ENCODE results near the gene PKDREJ. TPM values are rescaled to one million over a fixed set of nuclear protein-coding genes. Genes with fewer than 3 reads are reported as not detected.
"Not testable (repeated sequence)": the region's sequence is repeated elsewhere in the genome, so short reads cannot be mapped to it uniquely, and the experiment has no call there.

Gene PKDREJ, protein sequence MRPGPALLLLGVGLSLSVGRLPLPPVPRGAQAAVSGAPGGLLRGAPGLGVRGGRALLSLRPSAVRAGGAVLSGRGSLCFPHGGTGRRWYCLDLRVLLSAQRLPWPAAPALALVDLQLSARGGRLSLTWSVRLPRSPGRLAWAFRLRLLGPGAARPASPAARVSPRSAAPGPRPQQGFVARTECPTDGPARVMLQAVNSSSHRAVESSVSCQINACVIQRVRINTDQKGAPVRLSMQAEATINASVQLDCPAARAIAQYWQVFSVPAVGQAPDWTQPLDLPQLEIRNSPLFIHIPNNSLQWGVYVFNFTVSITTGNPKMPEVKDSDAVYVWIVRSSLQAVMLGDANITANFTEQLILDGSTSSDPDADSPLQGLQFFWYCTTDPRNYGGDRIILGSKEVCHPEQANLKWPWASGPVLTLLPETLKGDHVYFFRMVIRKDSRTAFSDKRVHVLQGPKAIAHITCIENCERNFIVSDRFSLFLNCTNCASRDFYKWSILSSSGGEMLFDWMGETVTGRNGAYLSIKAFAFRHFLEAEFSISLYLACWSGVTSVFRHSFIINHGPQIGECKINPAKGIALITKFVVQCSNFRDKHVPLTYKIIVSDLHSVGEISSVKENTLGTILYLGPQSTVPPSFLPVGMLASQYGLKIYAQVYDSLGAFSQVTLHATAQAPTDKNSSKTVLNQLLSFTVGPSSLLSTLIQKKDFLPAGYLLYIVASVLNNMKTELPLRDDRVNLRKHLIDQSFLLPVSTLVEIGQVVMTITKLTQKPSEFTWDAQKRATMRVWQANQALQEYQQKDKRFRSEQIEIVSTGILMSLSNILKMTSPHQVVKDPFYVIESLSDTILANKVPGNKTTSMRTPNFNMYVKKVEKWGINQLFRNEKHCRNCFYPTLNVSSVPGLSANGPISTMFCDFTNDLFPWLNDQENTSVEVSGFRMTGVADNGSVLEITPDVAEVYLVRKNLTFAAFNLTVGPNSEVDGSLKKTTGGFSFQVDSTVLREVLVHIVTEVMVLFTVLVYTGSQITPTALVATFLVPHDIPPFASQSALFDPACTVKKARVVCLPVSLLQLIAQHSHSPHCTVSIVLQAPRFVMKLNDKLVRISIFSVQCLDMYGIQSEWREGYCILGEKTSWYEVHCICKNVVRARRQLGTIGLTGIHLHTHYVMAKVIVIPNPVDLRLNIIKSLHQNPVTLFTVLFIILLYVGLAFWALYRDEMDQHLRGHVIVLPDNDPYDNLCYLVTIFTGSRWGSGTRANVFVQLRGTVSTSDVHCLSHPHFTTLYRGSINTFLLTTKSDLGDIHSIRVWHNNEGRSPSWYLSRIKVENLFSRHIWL (N-terminal part only)
- total RNA-seq (2014; rRNA removed; shearing (Covaris generic)): not detected in 2 replicates

DNA sequence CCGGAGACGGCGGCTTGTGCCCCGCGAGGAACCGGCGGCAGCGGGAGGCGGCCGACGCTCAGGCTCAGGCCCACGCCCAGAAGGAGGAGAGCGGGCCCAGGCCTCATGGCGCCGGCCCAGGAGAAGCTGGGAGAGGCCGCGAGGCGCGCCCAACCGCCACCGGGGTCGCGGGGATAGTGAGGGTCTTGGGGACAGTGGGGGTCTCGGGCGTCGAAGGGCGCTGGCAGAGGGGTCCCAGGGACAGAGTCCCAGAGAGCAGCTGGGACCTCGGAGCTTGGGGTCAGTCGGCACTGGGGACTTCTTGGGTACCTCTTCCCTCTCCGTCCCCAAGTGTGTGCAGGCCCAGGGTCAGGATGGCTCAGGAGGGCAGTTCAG lies at the start of gene PKDREJ:
PKDREJ (minus strand) TSS at position 128 of the 375 bp plus-strand sequence; CDS start at position 107, 21 bp downstream.
- no peak for DNase-seq (ENCODE audit: low read depth)

DNA sequence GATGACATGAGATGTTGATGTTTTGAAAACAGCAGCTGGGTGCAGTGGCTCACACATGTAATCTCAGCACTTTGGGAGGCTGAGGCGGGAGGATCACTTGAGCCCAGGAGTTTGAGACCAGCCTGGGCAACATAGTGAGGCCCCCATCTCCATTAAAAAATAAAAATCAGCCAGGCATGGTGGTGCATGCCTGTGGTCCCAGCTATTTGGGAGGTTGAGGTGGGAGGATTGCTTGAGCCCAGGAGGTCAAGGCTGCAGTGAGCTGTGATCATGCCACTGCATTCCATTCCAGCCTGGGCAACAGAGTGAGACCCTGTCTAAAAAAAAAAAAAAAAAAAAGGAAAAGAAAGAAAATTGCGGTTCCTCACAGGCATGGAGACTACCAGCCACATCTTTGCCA lies 49.7 kb upstream of the PKDREJ start:
- DNase-seq (ENCODE audit: low read depth): not testable (repeated sequence)

DNA sequence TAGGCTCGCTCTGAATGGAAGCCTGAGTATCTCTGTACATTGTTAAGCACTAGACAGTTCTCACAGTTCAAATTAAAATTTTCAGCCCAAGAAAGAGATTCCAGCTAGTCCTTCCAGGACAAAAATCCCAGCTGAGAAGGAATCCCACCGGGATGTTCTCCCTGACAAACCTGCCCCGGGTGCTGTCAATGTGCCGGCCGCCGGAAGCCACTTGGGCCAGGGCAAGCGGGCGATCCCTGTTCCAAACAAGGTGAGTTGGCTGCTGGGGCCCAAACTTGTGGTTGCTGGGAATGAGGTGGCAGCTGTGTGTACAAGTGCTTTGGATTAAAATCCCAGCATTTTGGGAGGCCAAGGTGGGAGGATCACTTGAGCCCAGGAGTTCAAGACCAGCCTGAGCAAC lies 48.9 kb upstream of the PKDREJ start:
- no peak for DNase-seq (ENCODE audit: low read depth)

DNA sequence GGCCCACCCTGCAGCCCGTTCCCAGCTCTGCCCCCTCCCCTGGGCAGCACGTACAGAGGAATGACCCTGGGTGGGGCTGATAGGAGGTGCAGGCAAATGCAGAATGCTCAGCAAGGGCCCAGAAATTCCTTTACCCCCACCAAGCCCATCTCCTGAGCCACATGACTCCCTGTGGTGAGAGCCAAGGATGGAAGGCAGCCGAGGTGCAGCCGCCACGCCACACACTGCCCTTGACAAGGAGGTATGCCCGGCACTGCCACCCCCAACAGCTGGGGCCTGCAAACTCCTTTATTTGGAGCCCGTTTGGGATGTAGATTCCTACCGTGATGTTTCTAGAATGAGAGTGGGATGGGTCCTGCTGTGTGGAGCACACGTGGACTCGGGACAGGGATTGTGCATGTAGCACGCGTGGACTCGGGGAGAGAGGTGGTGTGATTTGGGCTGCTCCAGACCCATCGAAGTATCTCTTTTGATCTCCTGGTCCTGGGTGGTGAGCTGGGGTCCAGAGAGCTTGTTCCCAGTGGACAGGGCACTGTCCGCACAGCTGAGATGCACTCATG lies 46.5 kb upstream of the PKDREJ start:
- DNase-seq (ENCODE audit: low read depth): no peak

DNA sequence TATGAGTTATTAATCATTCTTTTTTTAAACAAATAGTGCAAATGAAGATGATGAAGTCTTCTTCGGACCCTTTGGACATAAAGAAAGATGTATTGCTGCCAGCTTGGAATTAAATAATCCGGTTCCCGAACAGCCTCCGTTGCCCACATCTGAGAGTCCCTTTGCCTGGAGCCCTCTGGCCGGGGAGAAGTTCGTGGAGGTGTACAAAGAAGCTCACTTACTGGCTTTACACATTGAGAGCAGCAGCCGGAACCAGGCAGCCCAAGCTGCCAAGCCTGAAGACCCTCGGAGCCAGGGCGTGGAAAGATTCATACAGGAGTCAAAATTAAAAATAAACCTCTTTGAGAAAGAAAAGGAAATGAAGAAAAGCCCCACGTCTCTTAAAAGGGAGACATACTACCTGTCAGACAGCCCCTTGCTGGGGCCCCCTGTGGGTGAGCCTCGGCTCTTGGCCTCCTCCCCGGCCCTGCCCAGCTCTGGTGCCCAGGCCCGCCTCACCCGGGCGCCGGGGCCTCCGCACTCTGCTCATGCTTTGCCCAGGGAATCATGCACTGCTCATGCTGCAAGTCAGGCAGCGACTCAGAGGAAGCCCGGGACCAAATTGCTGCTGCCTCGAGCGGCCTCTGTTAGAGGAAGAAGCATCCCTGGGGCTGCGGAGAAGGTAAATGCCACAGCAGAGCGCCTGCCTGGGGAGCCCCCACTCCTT lies 45.3 kb upstream of the PKDREJ start:
- DNase-seq (ENCODE audit: low read depth): no peak

DNA sequence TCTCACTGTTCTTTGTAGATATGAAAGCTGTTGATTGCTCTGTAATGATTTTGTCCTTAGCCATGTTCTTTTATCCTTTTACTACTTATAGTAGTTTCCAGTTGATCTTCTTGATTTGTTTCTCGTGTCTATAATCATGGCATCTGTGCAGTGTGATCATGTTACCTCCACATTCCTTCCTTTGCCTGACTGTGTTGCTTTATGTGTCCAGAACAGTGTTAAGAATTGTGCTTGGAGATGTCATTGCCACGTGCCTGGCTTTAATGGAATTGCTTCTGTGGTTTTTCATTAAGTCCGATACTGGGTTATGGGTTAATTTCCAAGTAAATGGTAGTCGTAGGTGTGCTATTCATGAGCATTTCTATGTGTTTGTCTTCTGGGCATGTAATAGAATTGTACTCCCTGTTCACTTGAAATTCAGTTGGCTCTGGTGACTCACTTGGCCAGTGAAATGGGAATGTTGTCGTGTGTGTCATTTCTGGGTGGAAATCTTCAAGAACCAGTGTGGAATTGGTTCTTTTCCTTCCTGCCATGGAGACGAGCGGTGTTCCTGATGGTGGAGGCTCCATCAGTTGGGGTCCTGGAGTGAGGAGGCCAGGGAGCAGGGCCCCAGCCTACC lies 40.3 kb upstream of the PKDREJ start:
- no peak for DNase-seq (ENCODE audit: low read depth)

DNA sequence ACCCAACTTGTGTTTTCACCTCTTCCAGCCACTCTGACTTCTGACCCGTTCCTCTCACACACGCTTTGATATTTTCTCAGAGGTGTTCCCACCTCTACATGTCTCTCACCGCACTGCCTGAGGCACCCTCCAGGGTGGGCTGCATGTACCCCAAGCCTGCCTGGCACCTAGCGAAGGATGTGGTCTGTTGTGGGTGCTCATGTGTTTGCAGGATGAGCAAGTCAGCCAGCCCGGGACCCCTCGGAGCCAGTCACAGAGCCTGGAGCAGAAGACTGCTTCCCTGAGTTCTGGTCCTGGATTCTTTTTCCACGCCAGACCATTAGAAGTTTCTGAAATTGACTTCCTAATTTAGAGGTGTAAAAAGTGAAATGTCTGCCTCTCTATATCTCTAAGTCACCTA lies 37.3 kb upstream of the PKDREJ start:
- DNase-seq (ENCODE audit: low read depth): no peak

DNA sequence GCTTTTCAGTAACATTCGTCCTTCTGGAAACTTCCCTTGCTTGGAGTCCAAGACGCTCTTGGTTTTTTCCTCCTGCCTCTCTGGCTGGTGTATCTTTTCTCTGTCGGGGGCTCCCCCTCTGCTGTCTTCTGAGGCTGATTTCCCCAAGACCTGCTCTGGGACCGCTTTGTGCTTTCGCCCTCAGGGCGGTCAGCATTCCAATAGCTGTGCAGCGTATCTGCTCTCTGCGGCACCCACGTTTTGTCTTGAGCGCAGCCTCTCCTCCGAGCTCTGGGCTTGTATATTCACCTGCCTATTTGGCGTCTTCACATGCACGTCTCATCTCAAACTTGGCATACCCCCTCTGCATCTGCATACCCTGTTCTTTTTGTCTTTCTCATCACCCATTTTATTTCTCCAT lies 36.0 kb upstream of the PKDREJ start:
- DNase-seq (ENCODE audit: low read depth): no peak

DNA sequence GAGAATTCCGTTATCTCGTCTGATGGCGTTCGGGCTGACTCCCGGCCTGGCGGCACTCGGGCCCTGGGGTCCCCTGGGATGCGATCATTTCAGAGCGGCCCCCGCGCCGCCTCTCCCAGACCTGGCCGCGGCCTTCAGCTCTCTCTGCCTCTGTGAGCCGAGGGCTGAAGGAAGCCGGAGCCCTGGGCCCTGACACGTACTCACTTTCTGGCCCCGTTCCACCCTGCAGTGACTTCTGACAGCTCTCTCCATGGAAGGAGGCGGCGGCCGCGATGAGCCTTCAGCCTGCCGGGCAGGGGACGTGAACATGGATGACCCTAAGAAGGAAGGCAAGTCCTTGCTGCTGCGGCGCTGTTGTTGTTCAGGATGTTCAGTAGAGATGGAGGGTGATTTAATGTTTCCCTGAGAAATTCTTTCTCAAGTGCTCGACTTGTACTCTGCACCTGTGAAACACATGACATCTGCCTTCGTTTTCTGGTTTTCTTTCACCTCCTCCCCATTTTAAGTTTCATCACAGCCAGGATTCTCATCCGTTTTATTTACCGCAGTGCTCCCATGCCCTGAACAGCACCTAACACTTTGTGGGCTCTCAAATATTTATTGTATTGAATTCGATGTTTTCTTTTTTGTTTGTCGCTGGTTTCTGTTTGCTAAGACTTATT lies 34.1 kb upstream of the PKDREJ start:
- peak; percentile 69 for DNase-seq (ENCODE audit: low read depth)

DNA sequence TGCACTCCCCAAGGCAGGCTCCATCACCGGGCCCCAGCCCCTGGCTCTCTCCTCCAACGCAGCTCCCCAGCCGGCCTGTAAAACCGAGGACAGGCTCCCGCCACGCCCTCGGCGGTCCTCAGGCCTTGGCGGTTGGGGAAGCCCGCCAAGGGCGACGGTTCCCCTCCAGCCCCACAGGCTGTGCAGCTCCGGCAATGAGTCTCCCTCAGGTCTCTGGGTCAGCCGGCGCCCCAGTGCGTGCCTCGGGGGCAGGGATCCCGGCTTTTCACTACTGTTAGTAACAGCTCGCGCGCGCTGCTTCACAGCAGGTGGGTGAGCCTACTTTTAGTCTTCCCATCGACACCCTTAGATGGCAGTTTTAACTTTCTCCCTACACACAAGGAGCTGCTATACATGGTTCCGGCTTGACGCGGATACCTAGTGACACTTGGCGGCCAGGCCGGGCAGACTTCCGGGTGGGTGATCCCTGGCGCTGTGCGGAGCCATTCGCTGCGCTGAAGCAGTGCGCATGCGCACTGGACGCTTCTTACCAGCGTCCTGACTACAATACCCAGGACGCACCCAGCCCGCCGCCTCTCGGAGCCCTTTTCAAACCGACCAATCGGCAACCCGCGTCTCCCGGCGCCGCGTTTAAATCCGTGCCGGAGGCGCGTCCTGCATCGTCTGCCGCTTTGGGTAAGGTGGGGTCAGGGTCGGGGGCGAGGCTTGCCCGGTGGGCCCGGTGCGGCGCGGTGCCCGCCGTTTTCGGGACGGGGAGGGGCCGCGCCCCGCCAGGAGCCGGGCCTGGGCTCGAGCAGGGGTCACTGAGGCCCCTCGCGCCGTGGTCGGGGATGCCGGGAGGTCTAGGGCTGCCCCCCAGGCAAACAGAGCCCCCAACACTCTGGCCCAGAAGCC lies 33.4 kb upstream of the PKDREJ start, which contains the start of gene GTSE1:
GTSE1 (plus strand) TSS at position 614 of the 894 bp plus-strand sequence. CDS start 531 bp downstream, outside the sequence.
- DNase-seq (ENCODE audit: low read depth): peak; percentile 99

DNA sequence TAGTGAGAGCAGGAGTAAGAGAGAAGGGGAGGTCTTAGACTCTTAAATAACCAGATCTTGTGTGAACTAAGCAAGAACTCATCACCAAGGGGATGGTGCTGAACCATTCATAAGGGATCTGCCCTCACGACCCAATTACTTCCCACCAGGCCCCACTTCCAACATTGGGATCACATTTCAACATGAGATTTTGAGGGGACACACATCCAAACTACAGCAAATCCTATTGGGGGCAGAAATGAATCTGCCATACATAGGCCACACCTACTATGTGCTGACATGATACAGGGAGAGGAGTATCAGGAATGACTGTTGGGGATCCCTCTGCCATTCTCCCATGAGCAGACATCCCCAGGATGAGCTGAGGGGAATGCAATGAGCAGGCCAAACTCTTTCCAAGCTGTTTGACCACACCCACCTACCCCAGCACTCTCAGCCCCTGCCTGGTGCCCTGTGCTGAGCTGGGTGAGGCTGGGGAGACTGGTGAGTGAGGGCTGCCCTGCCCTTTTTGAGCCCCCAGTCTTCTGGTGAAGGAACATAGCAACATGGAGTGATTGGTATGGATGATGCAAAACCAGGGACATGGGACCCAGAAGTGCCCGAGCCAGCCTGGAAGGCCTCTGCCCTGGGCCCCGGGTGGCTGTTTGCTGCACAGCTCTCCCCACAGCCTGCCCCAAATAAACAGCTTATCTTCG lies 32.3 kb upstream of the PKDREJ start:
- DNase-seq (ENCODE audit: low read depth): no peak

DNA sequence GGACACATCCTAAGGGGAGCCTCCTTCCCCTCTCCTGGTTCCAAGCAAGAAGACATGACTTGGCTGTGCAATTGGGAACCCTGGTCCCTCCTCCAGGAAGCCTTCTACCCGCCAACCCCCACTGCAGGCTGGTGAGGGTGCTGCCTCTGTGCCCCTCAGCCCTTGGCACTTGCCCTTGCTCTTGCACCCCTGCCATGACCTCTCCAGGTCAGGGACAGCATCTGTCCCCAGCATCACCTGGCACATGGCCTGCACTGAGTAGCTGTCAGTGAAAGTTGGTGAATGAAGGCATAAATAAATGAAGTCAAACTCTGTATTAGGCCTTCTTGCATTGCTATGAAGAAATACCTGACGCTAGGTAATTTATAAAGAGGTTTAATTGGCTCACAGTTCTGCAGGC lies 31.6 kb upstream of the PKDREJ start:
- no peak for DNase-seq (ENCODE audit: low read depth)

DNA sequence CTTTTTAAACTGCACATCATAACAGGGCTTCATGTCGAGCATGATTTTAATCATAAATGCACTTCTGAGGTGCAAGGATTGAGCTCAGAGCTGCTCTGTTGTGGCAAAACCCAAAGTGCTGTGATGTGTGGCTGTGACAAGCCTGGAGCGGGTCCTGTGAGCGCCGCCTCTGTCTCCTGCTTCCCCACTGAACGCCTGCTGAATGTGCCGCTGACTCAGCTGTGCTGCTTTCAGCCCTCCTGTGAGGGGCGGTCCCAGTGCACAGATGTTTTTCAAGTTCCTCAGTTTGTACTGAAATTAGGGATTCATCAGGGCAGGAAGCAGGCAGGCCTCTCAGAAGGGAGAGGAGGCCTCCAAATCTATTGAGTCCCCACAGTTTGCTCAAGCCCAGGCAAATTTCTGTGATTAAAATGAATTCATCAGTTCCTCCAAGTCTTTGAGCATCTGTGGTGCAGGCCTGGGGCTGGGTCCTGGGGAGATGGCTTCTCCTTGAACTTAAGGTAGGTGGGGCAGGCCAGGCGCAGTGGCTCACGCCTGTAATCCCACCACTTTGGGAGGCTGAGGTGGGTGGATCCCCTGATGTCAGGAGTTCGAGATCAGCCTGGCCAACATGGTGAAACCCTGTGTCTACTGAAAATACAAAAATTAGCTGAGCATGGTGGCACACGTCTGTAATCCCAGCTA lies 30.6 kb upstream of the PKDREJ start:
- no peak for DNase-seq (ENCODE audit: low read depth)

DNA sequence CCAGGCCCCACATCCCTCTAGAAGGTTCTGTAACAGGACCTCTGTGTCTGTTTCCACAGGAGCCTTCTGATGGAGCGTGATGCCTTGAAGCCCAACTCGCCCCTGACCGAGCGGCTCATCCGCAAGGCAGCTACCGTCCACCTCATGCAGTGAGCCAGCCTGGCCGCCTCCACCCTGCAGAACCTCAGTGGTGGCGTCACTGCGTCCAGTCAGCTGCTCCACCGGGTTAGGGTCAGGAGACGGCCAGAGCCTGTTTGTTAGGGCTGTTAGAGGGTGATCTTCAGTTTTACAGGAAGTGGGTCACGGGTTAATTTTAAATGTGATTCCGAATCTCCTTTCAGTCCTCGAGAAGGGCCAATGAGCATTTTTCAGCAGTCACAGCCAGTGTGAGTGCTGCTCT lies 29.6 kb upstream of the PKDREJ start:
- DNase-seq (ENCODE audit: low read depth): no peak

DNA sequence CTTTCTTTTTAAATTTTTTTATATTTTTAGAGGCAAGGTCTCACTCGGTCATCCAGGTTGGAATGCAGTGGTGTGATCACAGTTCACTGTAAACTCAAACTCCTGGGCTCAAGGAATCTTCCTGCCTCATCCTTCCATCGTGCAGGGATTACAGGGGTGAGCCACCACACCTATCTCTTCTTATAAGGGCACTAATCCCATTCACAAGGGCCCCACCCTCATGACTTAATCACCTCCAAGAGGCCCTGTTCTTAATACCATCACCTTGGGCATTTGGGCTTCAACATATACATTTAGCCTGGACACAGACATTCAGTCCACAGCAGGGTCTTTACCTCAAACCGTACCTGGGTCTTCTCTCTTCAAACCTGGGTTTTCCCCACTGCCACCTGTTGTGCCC lies 29.0 kb upstream of the PKDREJ start:
- no peak for DNase-seq (ENCODE audit: low read depth)

DNA sequence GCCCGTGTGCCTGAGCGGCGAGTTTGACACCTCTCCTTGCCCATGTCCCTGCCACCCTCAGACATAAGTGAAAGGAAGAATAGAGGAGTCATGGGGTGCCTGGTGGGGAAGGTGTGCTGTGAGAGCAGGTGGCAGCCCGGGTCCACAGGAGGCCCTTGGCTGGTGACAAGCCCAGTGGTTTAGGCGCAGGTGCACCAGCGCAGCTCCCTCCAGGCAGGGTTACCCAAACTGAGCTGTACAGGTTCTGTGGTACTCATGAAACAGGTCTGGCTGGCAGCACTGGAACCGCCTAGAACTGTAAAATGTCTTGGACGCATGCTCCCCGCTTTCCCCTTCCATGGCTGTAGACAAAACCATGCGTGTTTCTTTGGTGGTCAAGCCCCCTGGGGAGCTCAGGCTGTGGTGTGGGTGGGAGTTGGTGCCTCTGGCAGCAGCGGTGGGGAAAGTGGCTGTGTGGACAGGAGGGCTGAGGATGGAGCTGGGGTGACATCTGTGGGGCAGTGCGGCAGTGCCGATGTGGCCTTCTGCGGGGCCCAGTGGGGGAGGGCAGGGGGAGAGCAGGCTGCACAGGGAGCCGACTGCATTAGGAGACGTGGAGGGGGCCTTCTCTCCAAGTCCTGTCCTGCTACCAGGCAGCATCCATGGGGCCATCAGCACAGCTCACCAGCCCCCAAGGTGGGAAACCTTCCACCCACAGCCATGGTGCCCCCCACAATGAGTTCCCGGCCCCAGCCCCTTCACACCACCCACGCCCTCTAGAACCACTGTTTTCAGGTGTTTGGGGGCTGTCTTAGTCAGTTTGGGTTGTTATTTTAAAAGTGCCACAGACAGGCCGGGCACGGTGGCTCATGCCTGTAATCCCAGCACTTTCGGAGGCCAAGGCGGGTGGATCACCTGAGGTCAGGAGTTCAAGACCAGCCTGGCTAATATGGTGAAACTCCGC lies 28.0 kb upstream of the PKDREJ start:
- no peak for DNase-seq (ENCODE audit: low read depth)
